OCI-M1 (cell line): ENCODE measurements around the gene ACBD3.
A peak's percentile ranks its signal among the peaks of the same experiment; 100 is the strongest.

ENCODE experiments used
- DNase-seq: peaks from one replicate; lab custom pipeline; 2025; lab: John Stamatoyannopoulos, UW

The ACBD3 gene

GRCh38 chr1:226201029-226201593 is 14.6 kb upstream of the ACBD3 start:
- DNase-seq = peak; percentile 63

- no peak for DNase-seq
These were observed 13.4 kb upstream of the ACBD3 start for GRCh38 chr1:226199971-226200370.

- no peak for DNase-seq
These were observed 8.6 kb upstream of the ACBD3 start for GRCh38 chr1:226195144-226195543.

- DNase-seq = no peak
These were observed 839 bp upstream of the ACBD3 start for GRCh38 chr1:226187380-226187779.

- DNase-seq = no peak
These were observed 430 bp upstream of the ACBD3 start for GRCh38 chr1:226187019-226187322.

GRCh38 chr1:226185141-226186036 is 1.2 kb downstream of the ACBD3 start:
- DNase-seq = peak; percentile 60

GRCh38 chr1:226181996-226182714 is 4.4 kb downstream of the ACBD3 start:
- DNase-seq = peak; percentile 93

GRCh38 chr1:226176870-226177269 is 9.7 kb downstream of the ACBD3 start:
- no peak for DNase-seq

- no peak for DNase-seq
These were observed 14.0 kb downstream of the ACBD3 start for GRCh38 chr1:226172589-226172988.

- no peak for DNase-seq
These were observed 20.2 kb downstream of the ACBD3 start for GRCh38 chr1:226166341-226166740.

GRCh38 chr1:226164154-226164553 is 22.4 kb downstream of the ACBD3 start:
- no peak for DNase-seq

- no peak for DNase-seq
These were observed 23.6 kb downstream of the ACBD3 start for GRCh38 chr1:226162898-226163297.

GRCh38 chr1:226158983-226159382 is 27.6 kb downstream of the ACBD3 start:
- no peak for DNase-seq

GRCh38 chr1:226158457-226158856 is 28.1 kb downstream of the ACBD3 start:
- no peak for DNase-seq

- DNase-seq = no peak
These were observed 28.7 kb downstream of the ACBD3 start for GRCh38 chr1:226157761-226158316.

GRCh38 chr1:226154593-226154992 is 31.9 kb downstream of the ACBD3 start:
- no peak for DNase-seq

GRCh38 chr1:226149806-226150205 is 36.7 kb downstream of the ACBD3 start:
- DNase-seq = peak; percentile 22

GRCh38 chr1:226148121-226148648 is 38.4 kb downstream of the ACBD3 start:
- no peak for DNase-seq

GRCh38 chr1:226144045-226144444 is 42.5 kb downstream of the ACBD3 start:
- no peak for DNase-seq

GRCh38 chr1:226135709-226136108 is 50.8 kb downstream of the ACBD3 start:
- DNase-seq = no peak

- DNase-seq = no peak
These were observed 51.4 kb downstream of the ACBD3 start for GRCh38 chr1:226135059-226135651.
